Nephron (organoid): ENCODE data around the gene NECAB2.

Source experiments
- H3K27ac Mint-ChIP-seq, 3 experiments: 2 replicates each; pipeline ENCODE4 v1.8.0; 2020; ENCODE audit warnings: mixed read lengths in 3 of 3, mild to moderate bottlenecking in 2 of 3, moderate library complexity in 1 of 3
- H3K27me3 Mint-ChIP-seq: 2 replicates; pipeline ENCODE4 v1.8.0; 2021; ENCODE audit warnings: low read depth, mild to moderate bottlenecking, moderate library complexity, mixed read lengths
- H3K36me3 Mint-ChIP-seq: 2 replicates; pipeline ENCODE4 v1.8.0; 2020; ENCODE audit warnings: low read depth, mixed read lengths
- H3K4me1 Mint-ChIP-seq: 2 replicates; pipeline ENCODE4 v1.8.0; 2020; ENCODE audit warnings: mixed read lengths
- H3K4me3 Mint-ChIP-seq, 3 experiments: 2 replicates each; pipeline ENCODE4 v1.8.0; 2020; ENCODE audit warnings: mild to moderate bottlenecking in 3 of 3, mixed read lengths in 3 of 3, moderate library complexity in 2 of 3
- H3K9me3 Mint-ChIP-seq: 2 replicates; pipeline ENCODE4 v1.8.0; 2020; ENCODE audit warnings: mixed read lengths
- TF ChIP-seq, protein P1 (sequence below), 3 experiments: fragments of 200-600 bp; sonication (generic); IDR thresholded peaks; one replicate each; pipeline ENCODE4 v1.5.0; 2021; ENCODE audit warnings: antibody characterized with exemption in 3 of 3; ENCODE audit not compliant: unreplicated experiment in 3 of 3

Gene NECAB2

DNA sequence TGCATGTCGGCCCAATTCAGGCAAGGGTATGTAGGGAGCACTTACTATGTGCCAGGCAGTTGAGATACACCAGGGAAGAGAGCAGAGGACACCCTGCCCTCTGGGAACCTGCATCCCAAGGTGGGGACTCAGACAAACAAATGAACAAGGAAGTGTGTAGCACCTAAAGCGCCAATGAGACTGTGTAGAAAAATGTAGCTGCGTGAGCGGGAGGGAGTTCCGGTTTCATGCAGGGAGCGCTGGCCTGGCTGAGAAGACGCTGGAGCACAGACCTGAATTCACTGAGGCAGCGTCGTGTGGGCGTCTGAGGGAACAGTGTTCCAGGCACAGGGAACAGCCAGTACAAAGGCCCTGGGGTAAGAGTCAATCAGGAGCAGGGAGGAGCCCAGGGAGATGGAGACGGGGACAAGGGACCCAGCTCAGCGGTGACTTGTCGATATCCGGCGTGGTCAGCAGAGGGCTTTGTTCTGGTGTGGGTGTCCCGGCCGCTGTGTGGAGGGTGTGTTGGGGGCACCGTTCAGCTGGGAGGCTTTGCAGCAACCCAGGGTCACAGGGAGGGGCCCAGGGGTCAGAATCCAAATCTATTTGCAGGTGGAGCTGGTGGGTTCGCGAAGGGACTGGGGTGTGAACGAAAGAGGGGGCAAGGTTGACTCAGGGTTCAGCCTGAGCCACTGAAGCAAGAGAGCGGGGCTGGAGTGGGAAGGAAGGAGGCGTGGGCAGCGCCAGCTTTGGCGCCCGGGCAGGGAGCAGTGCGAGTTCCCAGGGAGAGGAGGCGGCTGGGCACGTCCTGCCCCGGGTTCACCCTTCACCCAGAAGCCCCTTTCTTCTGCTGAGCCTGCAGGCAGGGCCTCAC is 32.8 kb upstream of the NECAB2 start:
- Mint-ChIP-seq H3K4me1 (peaks cover 18% of the 10 kb centered on the region), H3K4me3 (no peak overlapping the region), H3K9me3 (no peaks in the 10 kb centered on the region), H3K27ac (no peak overlapping the region), H3K27me3 (peaks cover 5% of the 10 kb centered on the region), H3K36me3 (no peaks in the 10 kb centered on the region)
- TF ChIP-seq, protein P1, sequence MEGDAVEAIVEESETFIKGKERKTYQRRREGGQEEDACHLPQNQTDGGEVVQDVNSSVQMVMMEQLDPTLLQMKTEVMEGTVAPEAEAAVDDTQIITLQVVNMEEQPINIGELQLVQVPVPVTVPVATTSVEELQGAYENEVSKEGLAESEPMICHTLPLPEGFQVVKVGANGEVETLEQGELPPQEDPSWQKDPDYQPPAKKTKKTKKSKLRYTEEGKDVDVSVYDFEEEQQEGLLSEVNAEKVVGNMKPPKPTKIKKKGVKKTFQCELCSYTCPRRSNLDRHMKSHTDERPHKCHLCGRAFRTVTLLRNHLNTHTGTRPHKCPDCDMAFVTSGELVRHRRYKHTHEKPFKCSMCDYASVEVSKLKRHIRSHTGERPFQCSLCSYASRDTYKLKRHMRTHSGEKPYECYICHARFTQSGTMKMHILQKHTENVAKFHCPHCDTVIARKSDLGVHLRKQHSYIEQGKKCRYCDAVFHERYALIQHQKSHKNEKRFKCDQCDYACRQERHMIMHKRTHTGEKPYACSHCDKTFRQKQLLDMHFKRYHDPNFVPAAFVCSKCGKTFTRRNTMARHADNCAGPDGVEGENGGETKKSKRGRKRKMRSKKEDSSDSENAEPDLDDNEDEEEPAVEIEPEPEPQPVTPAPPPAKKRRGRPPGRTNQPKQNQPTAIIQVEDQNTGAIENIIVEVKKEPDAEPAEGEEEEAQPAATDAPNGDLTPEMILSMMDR (IDR thresholded peaks at IDR 0.05; ENCODE audit: unreplicated experiment in 3 of 3): no peak

DNA sequence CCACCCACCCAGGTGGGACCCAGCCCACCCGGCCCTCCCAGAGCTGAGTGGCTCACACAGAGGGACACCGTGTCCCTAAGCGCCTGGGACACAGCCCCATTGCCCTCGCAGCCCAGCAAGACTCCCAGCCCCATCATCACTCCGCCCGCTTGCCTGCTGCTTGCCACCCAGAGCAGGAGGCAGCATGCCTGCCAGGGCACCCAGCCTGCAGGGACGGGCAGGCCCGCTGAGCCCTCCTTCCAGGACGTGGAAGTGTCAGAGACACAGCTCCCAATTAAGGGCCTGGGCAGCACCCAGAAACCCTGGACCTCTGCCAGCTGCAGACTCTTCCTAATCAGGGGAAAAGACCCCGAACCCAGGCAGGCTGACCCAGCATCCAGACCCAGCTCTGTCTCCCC is 32.2 kb upstream of the NECAB2 start:
- TF ChIP-seq, protein P1 (IDR thresholded peaks at IDR 0.05; ENCODE audit: unreplicated experiment in 3 of 3): no peak
- H3K27me3 Mint-ChIP-seq: peaks cover 5% of the 10 kb centered on the region
- peaks cover 18% of the 10 kb centered on the region for H3K4me1 Mint-ChIP-seq
- no peak overlapping the region for H3K4me3 Mint-ChIP-seq
- H3K9me3 Mint-ChIP-seq: no peaks in the 10 kb centered on the region
- no peaks in the 10 kb centered on the region for H3K36me3 Mint-ChIP-seq
- H3K27ac Mint-ChIP-seq: no peak overlapping the region

DNA sequence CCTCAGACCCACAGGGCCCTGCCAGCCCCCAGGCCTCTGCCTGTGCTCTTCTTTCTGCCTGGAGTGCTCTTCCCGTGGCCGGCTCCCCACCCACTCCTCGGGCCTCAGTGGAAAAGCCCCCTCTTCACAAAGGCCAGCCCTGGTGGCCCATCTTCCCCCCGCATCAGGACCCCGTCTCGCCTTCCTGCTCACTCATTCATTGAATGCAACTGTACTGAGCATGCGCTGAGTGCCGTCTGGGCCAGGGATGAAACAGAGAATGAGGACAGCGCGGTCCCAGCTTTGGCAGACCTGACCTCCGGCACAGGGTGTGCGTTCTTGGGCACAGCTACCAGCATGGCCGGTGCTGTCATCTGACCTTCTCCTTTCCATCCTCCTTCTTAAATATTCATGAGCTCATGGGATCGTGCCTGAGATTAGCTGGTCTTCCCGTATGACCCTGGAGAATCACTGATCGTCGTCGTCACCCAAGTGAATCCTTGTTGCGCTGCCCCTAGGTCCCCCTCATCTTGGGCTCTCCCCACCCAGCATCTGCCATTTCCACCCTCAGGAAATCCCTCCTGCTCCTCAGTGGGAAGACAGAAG is 31.4 kb upstream of the NECAB2 start:
- Mint-ChIP-seq H3K27me3 (peaks cover 5% of the 10 kb centered on the region), H3K27ac (no peak overlapping the region), H3K36me3 (no peaks in the 10 kb centered on the region), H3K4me1 (peaks cover 18% of the 10 kb centered on the region), H3K4me3 (no peak overlapping the region), H3K9me3 (no peaks in the 10 kb centered on the region)
- TF ChIP-seq, protein P1 (IDR thresholded peaks at IDR 0.05; ENCODE audit: unreplicated experiment in 3 of 3): no peak

DNA sequence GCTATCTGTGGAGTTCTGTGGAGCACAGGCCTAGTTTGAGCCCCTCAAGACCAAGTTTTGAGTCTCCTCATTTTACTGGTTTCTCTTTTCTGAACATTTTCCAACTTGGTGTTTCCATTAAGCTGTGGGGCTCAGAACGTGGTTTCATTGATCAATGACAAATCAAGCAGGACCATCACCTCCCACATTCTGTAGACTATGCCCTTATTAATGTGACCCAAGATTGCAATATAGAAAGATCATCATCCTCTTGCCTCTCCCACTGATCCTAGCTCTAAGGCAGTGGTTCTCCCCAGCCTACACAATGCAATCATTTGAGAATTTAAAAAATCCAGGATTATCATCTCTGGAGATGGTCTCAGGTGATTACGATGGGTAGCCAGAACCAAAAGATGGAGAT is 30.8 kb upstream of the NECAB2 start:
- Mint-ChIP-seq H3K4me3 (no peak overlapping the region), H3K9me3 (no peaks in the 10 kb centered on the region), H3K27me3 (peaks cover 5% of the 10 kb centered on the region)

DNA sequence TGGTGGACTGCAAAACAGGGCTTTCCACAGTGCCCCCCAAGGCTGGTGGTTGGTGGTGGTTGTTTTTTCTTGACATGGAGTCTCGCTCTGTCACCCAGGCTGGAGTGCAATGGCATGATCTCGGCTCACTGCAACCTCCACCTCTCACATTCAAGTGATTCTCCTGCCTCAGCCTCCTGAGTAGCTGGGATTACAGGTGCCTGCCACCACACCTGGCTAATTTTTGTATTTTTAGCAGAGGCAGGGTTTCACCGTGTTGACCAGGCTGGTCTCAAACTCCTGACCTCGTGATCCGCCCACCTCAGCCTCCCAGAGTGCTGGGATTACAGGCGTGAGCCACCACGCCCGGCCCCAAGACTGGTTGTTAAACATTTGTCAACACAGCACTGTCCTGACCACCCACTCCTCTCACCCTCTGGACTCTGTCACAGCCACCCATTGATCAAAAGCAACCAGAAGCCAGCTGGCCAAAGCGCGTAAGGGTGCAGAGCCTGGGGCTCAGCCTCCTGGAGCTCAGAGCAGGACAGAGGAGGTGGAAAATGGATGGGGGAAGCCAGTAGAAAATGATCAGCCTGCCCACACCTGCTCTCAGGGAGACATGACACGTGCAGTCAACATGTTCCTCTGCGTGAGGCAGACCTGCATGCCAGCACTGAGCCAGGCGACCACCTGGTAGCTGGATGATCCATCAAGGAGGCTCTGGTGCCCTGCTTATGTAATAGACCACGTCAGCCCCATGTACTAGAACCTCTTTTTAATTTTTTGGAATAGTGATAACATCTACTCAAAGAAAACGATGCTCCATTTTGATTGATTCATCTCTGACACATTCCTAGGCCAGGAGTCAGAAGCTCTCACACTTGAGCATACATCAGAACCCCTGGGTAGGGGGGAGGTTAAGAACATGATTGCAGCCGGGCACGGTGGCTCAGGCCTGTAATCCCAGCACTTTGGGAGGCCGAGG is 29.8 kb upstream of the NECAB2 start:
- H3K36me3 Mint-ChIP-seq: no peaks in the 10 kb centered on the region
- no peak overlapping the region for H3K27ac Mint-ChIP-seq
- H3K4me3 Mint-ChIP-seq: no peak overlapping the region
- H3K9me3 Mint-ChIP-seq: no peaks in the 10 kb centered on the region
- peaks cover 10% of the 10 kb centered on the region for H3K27me3 Mint-ChIP-seq
- TF ChIP-seq, protein P1 (IDR thresholded peaks at IDR 0.05; ENCODE audit: unreplicated experiment in 3 of 3): no peak
- peaks cover 18% of the 10 kb centered on the region for H3K4me1 Mint-ChIP-seq

More for the DNA sequence above, 30.8 kb upstream of the NECAB2 start:
- TF ChIP-seq, protein P1 (IDR thresholded peaks at IDR 0.05; ENCODE audit: unreplicated experiment in 3 of 3): no peak
- no peaks in the 10 kb centered on the region for H3K36me3 Mint-ChIP-seq
- peaks cover 18% of the 10 kb centered on the region for H3K4me1 Mint-ChIP-seq
- H3K27ac Mint-ChIP-seq: no peak overlapping the region
